ENCODE measurements around the gene PGGHG. TPM values are rescaled to one million over a fixed set of nuclear protein-coding genes. Genes with fewer than 3 reads are reported as not detected.
"Not testable (repeated sequence)": the region's sequence is repeated elsewhere in the genome, so short reads cannot be mapped to it uniquely, and the experiment has no call there.

The PGGHG gene
- total and polyA plus RNA-seq, 5 experiments from 2014 or later = 8.1 to 707 (median 14.9) TPM

DNA sequence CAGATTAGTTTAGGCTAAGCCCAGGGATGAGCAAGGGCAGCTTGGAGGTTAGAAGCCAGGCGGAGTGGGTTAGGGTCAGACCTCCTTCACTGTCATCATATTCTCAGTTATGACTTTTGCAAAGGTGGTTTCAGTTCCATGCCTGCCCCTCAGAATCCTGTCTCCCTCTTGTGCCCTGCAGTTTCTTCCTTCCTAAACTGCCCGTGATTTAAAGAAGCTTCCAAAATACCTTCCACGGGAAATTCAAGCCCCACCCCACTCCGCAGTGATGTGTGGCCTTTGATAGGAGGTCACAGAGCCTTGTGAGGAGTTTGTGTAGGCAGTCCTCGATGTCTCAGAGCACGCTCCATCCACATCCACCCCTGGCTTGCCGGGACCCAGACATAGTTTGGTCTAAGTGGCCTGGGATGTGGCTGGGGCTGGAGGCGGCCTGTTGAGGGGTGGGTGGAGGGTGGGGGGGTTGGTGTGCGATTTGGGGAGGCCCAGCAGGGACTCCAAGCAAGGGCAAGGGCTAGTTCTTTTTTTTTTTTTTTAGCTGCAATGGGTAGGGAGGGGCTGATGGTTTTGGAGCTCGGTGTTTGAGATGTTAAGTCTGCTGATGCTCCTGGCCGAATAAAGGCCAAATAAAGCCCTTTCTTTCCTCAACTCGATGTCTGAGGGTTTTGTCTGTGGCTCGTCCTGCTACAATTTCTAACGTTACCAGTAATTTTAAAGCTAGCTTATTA, 23.3 kb downstream of the PGGHG start:
- DNase-seq (peak in 1 of 10 donors; percentile 9), ATAC-seq (no peak)
- H3K27ac Mint-ChIP-seq = peak overlapping the region; percentile 94 to 99 (median 99)
- H3K4me1 Mint-ChIP-seq = peaks cover 33 to 58% (median 47%) of the 10 kb centered on the region in 4 donors
- no peaks in the 10 kb centered on the region for H3K9me3 Mint-ChIP-seq
- peaks cover 19 to 29% (median 23%) of the 10 kb centered on the region in 3 donors for H3K36me3 Mint-ChIP-seq
- POLR2A ChIA-PET = interaction anchor here (0.6 to 2.4 kb wide), 17 partner anchors 12 to 383 kb away, joined by 3 to 20 read pairs (median 7); partner anchors contain the start of genes BET1L, DEAF1, PGGHG and RIC8A
- H3K27me3 Mint-ChIP-seq = no peaks in the 10 kb centered on the region
- H3K4me3 Mint-ChIP-seq = peak overlapping the region; percentile 88 to 100 (median 97)

DNA sequence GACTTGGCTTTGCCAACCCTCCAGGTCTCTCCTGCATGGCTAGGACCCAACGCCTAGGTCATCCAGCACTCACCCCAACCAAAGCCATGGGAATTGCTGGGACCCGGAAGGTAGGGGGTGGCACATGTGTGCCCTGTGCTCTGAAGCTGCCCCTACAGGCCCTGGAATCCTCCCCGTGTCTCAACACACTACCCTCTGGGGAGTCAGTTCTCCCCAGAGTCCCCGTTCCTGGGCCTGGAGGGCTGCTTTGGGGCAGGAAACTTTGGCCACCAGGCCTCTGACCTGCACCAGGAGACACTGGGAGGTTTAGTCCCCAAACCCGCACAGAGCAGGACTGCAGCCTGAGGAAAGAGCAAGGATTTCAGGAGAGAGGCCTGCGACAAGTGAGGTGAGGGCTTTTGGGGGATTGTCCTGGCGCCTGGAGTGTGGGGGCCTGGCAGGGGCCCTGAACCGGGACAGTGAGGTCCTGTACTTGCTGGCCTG, 24.4 kb downstream of the PGGHG start:
- no peaks in the 10 kb centered on the region for H3K27me3 Mint-ChIP-seq
- peaks cover 33 to 55% (median 44%) of the 10 kb centered on the region in 4 donors for H3K4me1 Mint-ChIP-seq
- H3K27ac Mint-ChIP-seq = peak overlapping the region; percentile 94 to 99 (median 99)
- ATAC-seq (no peak), DNase-seq (peak in 1 of 10 donors; percentile 1)
- peaks cover 19 to 31% (median 27%) of the 10 kb centered on the region in 3 donors for H3K36me3 Mint-ChIP-seq
- peak overlapping the region; percentile 88 to 100 (median 97) for H3K4me3 Mint-ChIP-seq
- POLR2A ChIA-PET = interaction anchor here (0.9 to 5.1 kb wide), 11 partner anchors 11 to 143 kb away, joined by 3 to 36 read pairs (median 11); partner anchors contain the start of genes BET1L, PGGHG and RIC8A
- H3K9me3 Mint-ChIP-seq = no peaks in the 10 kb centered on the region

DNA sequence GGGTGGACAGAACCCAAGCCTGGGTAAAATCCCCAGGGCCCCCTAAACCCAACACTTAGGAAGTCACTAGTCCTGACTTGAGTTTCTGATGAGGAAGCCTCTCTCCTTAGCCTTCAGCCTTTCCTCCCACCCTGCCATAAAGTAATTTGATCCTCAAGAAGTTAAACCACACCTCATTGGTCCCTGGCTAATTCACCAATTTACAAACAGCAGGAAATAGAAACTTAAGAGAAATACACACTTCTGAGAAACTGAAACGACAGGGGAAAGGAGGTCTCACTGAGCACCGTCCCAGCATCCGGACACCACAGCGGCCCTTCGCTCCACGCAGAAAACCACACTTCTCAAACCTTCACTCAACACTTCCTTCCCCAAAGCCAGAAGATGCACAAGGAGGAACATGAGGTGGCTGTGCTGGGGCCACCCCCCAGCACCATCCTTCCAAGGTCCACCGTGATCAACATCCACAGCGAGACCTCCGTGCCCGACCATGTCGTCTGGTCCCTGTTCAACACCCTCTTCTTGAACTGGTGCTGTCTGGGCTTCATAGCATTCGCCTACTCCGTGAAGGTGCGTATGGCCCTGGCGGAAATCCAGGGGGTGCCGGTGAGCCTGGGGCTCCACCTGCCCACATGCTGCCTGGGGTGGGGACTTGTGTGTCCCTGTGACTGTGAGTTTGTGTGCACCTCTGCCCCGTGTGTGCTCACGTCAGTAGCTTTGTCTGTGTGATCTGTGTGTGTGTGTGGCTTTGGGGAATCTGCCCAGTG, 25.0 kb downstream of the PGGHG start, which contains the start of gene IFITM1:
Gene IFITM1 (plus strand): TSS at position 254 of the 767 bp plus-strand sequence. CDS start 131 bp downstream, at position 385.
- H3K27ac Mint-ChIP-seq = peak within 1 kb of the TSS; percentile 94 to 99 (median 99)
- ATAC-seq = peak; percentile 56 to 78
- POLR2A ChIA-PET = interaction anchor here (1.2 to 5.1 kb wide), 10 partner anchors 8 to 93 kb away, joined by 3 to 70 read pairs (median 46); partner anchors contain the start of genes IFITM2, NLRP6 and PGGHG
- DNase-seq = peak in 9 of 10 donors; percentile 55 to 90 (median 82)
- no peaks in the 10 kb centered on the region for H3K27me3 Mint-ChIP-seq
- peaks cover 19 to 27% (median 27%) of the 10 kb centered on the region in 3 donors for H3K36me3 Mint-ChIP-seq
- peaks cover 30 to 50% (median 40%) of the 10 kb centered on the region in 4 donors for H3K4me1 Mint-ChIP-seq
- H3K9me3 Mint-ChIP-seq = no peaks in the 10 kb centered on the region
- H3K4me3 Mint-ChIP-seq = peak within 1 kb of the TSS; percentile 88 to 100 (median 97)

DNA sequence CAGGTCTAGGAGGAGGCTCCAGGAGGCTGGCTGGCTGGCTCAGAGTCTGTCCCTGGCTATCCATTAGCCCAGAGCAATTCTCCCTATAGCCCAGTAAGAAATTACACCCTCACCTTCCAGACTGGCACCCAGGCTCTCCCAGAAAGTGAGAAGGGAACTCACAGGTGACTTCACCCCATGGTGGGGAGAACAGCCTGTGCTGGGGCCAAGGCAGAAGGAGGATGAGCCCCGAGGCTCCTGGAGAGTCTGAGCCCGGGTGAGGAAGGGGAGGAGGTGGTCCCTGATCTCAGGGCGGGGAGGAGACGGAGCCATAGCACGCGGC, 25.6 kb downstream of the PGGHG start:
- Mint-ChIP-seq H3K4me1 (peaks cover 26 to 47% (median 36%) of the 10 kb centered on the region in 4 donors), H3K27ac (peak overlapping the region; percentile 94 to 99 (median 99)), H3K36me3 (peaks cover 19 to 27% (median 22%) of the 10 kb centered on the region in 3 donors), H3K4me3 (peak overlapping the region; percentile 88 to 100 (median 97))
- not testable (repeated sequence) for H3K9me3 Mint-ChIP-seq, H3K27me3 Mint-ChIP-seq, DNase-seq
- POLR2A ChIA-PET = interaction anchor here (1.2 to 5.1 kb wide), 10 partner anchors 9 to 100 kb away, joined by 3 to 70 read pairs (median 46); partner anchors contain the start of genes IFITM2, NLRP6, PGGHG and SIGIRR
- ATAC-seq = peak; percentile 1 to 2

DNA sequence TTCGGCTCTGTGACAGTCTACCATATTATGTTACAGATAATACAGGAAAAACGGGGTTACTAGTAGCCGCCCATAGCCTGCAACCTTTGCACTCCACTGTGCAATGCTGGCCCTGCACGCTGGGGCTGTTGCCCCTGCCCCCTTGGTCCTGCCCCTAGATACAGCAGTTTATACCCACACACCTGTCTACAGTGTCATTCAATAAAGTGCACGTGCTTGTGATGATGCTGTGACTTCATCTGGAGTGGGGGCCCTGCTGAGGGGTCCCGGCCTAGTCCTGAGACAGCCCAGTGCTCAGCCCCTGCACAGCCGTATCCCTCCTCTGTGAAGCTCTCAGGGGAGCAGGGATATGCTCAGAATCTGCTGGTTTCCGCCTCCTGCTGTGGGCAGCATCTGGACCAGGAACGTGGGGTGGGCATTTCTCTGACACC, 26.1 kb downstream of the PGGHG start:
- ATAC-seq (peak; percentile 4 to 10), DNase-seq (peak in 4 of 10 donors; percentile 34 to 76 (median 50))
- H3K4me3 Mint-ChIP-seq = peak overlapping the region; percentile 88 to 100 (median 97)
- H3K4me1 Mint-ChIP-seq = peaks cover 26 to 48% (median 36%) of the 10 kb centered on the region in 4 donors
- H3K9me3 Mint-ChIP-seq = no peaks in the 10 kb centered on the region
- no peaks in the 10 kb centered on the region for H3K27me3 Mint-ChIP-seq
- peaks cover 19 to 26% (median 19%) of the 10 kb centered on the region in 3 donors for H3K36me3 Mint-ChIP-seq
- H3K27ac Mint-ChIP-seq = peak overlapping the region; percentile 94 to 99 (median 99)
- POLR2A ChIA-PET = interaction anchor here (0.5 to 5.1 kb wide), 21 partner anchors 9 to 134 kb away, joined by 3 to 70 read pairs (median 4); partner anchors contain the start of genes BET1L, IFITM2, NLRP6 and PGGHG

DNA sequence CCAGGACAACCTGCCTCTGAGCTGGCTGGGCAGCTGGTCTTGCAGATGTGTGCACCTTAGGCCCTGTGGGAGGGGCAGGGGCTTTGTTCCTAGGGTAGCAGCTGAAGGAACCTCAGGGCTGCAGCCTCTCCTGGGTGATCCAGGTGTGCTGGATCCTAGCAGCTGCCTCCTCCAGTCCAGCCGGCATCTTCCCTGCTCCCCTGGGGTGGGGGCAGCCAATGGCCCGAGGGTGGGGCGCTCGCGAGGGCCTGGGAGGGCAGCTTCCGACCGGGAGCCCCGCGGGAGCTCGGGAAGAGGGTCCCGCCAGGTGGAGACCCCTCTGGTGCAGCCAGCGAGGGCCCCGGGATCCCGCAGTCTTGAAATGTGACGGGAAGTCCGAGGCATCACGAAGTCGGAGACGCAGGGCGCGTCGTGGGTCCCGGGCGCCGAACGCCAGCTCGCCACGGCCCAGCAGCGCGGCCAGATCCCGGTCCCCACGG, 26.6 kb downstream of the PGGHG start:
- POLR2A ChIA-PET = interaction anchor here (0.5 to 5.1 kb wide), 21 partner anchors 10 to 134 kb away, joined by 3 to 70 read pairs (median 4); partner anchors contain the start of genes BET1L, IFITM2, NLRP6 and PGGHG

DNA sequence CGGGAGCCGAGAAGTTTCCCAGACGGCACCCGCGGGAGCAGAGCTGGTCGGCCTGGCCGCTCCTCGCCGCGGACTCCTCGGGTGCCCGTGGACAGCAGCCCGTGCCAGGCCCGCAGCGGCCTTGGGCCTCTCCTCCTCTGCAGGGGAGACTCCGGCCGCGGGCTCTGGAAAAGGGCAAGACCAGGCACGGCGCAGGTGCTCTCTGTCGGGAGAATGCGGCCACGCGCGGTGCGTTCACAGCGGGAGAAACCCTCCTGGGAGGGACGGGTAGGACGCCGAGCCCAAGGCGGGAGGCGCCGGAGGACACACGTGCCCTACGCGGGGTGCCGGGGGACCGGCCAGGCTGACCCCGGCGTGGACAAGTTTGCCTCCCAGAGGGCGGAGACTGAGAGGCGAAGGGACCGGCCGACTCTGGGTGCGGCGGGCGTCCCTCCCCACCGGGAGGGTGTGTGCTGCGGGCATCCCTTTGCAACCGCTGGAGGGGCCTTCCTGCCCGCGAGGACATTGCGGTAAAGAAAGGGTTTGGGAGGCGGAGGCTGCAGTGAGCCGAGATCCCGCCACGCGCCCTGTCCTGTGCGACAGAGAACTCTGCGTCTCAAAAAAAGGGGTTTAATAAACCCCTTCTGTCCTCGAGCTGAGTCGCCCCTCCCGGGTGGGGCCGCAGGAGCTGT, 27.2 kb downstream of the PGGHG start:
- Mint-ChIP-seq H3K9me3 (no peaks in the 10 kb centered on the region), H3K27ac (peak overlapping the region; percentile 92 to 98 (median 96)), H3K36me3 (peaks cover 19 to 26% (median 19%) of the 10 kb centered on the region in 3 donors), H3K27me3 (no peaks in the 10 kb centered on the region), H3K4me1 (peaks cover 33 to 57% (median 44%) of the 10 kb centered on the region in 4 donors), H3K4me3 (peak overlapping the region; percentile 87 to 97 (median 93))
- POLR2A ChIA-PET = interaction anchor here (0.5 to 5.1 kb wide), 28 partner anchors 10 to 247 kb away, joined by 3 to 70 read pairs (median 4); partner anchors contain the start of genes BET1L, IFITM2, NLRP6 and PGGHG
- DNase-seq (peak in 2 of 10 donors; percentile 14 to 44), ATAC-seq (no peak)

More for the DNA sequence above, 26.6 kb downstream of the PGGHG start:
- H3K4me1 Mint-ChIP-seq = peaks cover 30 to 53% (median 40%) of the 10 kb centered on the region in 4 donors
- no peaks in the 10 kb centered on the region for H3K27me3 Mint-ChIP-seq
- H3K9me3 Mint-ChIP-seq = no peaks in the 10 kb centered on the region
- H3K27ac Mint-ChIP-seq = peak overlapping the region; percentile 94 to 99 (median 99)
- ATAC-seq (no peak), DNase-seq (no peak)
- peaks cover 19 to 26% (median 19%) of the 10 kb centered on the region in 3 donors for H3K36me3 Mint-ChIP-seq
- peak overlapping the region; percentile 88 to 100 (median 97) for H3K4me3 Mint-ChIP-seq

DNA sequence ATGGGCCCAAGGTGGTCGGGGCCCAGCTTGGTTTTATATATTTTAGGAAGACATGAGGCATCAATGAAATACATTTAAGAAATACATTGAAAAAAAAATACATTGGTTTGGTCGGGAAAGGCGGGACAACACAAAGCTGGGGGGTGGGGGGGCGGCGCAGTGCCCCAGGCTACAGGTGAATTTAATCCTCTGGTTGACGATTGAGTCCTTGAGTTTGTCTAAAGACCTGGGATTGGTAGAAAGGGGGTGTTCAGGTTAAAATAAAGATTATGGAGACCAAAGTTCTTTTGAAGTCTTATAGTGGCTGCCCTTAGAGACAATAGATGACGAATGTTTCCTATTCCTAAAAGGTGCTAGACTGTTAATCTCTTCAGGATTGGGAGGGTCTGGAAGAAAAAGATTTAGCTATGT, 28.0 kb downstream of the PGGHG start:
- peaks cover 32 to 56% (median 42%) of the 10 kb centered on the region in 4 donors for H3K4me1 Mint-ChIP-seq
- H3K36me3 Mint-ChIP-seq = peaks cover 19 to 26% (median 19%) of the 10 kb centered on the region in 3 donors
- ATAC-seq = no peak

DNA sequence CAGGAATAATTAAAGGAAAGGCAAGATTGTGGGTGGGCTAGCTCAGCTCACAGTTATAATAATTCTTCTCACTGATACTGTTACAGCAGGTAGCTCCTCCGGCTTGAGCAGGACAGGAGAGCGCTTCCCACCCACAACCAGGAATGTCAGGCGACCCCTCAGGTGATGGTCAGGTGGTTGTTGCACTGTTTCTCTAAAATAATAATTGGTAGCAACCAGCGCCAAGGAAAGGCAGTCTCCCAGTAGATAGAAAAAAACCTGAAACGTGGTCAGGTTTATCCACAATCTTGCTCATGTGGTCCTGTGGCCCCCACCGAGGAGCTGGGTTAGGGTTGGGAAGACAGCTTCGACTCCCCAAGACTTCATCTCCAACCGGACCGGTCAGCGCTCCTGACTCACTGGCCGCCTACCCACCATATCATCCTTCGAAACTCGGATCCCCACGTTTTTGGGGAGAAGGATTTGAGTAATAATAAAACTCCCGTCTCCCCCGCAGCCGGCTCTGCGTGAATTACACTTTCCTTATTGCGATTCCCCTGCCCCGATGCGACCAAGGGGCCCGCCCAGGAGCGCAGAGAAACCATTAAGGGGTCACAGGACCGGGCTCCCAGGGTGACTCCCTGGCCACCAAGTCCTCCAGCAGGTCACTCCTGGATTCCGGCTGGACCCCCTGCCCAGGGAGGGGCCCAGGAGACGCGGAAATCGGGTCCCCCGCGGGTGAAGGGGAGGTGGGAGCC, 28.9 kb downstream of the PGGHG start:
- ATAC-seq = not testable (repeated sequence)

More for the DNA sequence above, 28.0 kb downstream of the PGGHG start:
- Mint-ChIP-seq H3K27me3 (no peaks in the 10 kb centered on the region), H3K4me3 (peak overlapping the region; percentile 87 to 97 (median 93)), H3K27ac (peak overlapping the region; percentile 92 to 98 (median 96)), H3K9me3 (no peaks in the 10 kb centered on the region)
- peak in 1 of 10 donors; percentile 49 for DNase-seq
- POLR2A ChIA-PET = interaction anchor here (0.5 to 5.1 kb wide), 22 partner anchors 8 to 247 kb away, joined by 3 to 70 read pairs (median 6); partner anchors contain the start of genes BET1L, IFITM2, NLRP6 and PGGHG

DNA sequence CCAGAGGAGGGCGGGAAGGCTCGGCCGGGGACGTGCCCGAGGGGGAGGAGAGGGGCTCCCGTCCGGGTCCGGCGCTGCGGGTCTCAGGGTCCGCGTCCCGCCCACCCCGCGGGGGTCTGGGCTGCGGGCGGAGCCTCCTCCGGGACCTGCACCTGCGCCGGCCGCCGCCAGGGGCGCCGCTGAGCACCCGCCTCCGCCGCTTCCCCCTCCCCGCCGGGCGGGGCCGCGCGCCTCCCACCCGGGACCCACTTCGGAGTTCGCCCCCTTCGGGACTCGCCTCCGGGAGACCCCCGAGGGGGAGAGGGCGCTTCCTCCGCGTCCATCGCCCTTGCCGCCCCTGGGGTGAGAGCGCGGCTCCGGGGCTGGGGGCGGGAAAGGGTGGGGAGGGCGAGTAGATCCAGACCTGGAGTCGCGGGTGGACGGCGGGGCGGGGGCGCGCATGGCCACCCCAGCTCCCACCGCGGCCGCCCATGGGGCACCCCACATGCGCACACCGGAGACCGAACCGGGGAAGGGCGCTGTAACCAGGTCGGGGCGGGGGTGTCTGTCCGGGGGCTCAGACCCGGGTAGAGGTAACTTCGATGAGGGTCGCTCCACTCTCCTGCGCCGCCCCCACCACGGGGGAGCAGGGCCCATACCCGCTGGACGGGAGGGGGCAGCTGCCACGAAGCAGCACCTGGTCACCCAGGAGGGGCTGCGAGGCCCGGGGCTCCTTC, 29.6 kb downstream of the PGGHG start:
- not testable (repeated sequence) for DNase-seq, H3K9me3 Mint-ChIP-seq, H3K27me3 Mint-ChIP-seq
- POLR2A ChIA-PET = interaction anchor here (1.1 to 5.1 kb wide), 12 partner anchors 9 to 111 kb away, joined by 5 to 70 read pairs (median 26); partner anchors contain the start of genes BET1L, IFITM2, NLRP6 and PGGHG
- H3K4me1 Mint-ChIP-seq = peaks cover 28 to 45% (median 37%) of the 10 kb centered on the region in 4 donors
- peak overlapping the region in 3 of 10 donors; percentile 39 to 79 (median 78) for H3K27ac Mint-ChIP-seq
- H3K36me3 Mint-ChIP-seq = peaks cover 19 to 26% (median 19%) of the 10 kb centered on the region in 3 donors
- peak overlapping the region in 4 of 10 donors; percentile 45 to 92 (median 89) for H3K4me3 Mint-ChIP-seq
- peak; percentile 20 for ATAC-seq

More for the DNA sequence above, 28.9 kb downstream of the PGGHG start:
- Mint-ChIP-seq H3K4me3 (peak overlapping the region; percentile 87 to 97 (median 93)), H3K27ac (peak overlapping the region; percentile 92 to 98 (median 96)), H3K4me1 (peaks cover 30 to 48% (median 38%) of the 10 kb centered on the region in 4 donors), H3K36me3 (peaks cover 19 to 26% (median 19%) of the 10 kb centered on the region in 3 donors)
- DNase-seq, H3K9me3 Mint-ChIP-seq, H3K27me3 Mint-ChIP-seq: not testable (repeated sequence)
- POLR2A ChIA-PET = interaction anchor here (1.2 to 5.1 kb wide), 17 partner anchors 8 to 246 kb away, joined by 3 to 70 read pairs (median 6); partner anchors contain the start of genes BET1L, IFITM2, NLRP6 and PGGHG
